Naive thymus-derived CD4-positive, alpha-beta T cell (primary cell): ENCODE data around the gene PTPRN2. TPM values are rescaled to one million over a fixed set of nuclear protein-coding genes. Genes with fewer than 3 reads are reported as not detected.

Experiments used
- ATAC-seq: fragments of 150-1000 bp; cut with Tn5 transposase; 2 replicates; pipeline ENCODE4 v1.10.0; 2021; ENCODE audit warnings: mild to moderate bottlenecking, moderate library complexity
- CTCF ChIA-PET: fragments of 350-600 bp; sonication (Branson Sonifier 250); formaldehyde crosslinking; loops from one replicate; lab custom pipeline; 2021; ENCODE audit warnings: antibody characterized with exemption; lab: Charles Lee
- POLR2A ChIA-PET: fragments of 350-600 bp; sonication (Branson Sonifier 250); formaldehyde crosslinking; loops from one replicate; lab custom pipeline; 2021; ENCODE audit warnings: antibody characterized with exemption, inconsistent platforms; lab: Charles Lee
- DNase-seq, 9 donors: peaks; one replicate each; pipeline versions ENCODE4 v3.0.0 to v3.0.0-alpha.2; 2020 to 2022; ENCODE audit warnings: mixed read lengths in 1 of 9
- H3K27ac ChIP-seq: one replicate; pipeline ENCODE4 v1.7.0; 2013; ENCODE audit warnings: mild to moderate bottlenecking, low read depth, low read length, moderate library complexity
- H3K27me3 ChIP-seq, 2 donors: one replicate each; pipeline ENCODE4 v1.7.0; 2013; ENCODE audit warnings: low read length in 2 of 2, mild to moderate bottlenecking in 2 of 2, moderate library complexity in 2 of 2; ENCODE audit not compliant: control insufficient read depth in 2 of 2, insufficient read depth in 2 of 2
- H3K36me3 ChIP-seq, 3 experiments: 1 replicate in 2 of 3; 2 replicates in 1 of 3; pipeline ENCODE4 v1.7.0; 2013; ENCODE audit warnings: low read length in 3 of 3, mild to moderate bottlenecking in 3 of 3, moderate library complexity in 1 of 3; ENCODE audit not compliant: insufficient read depth in 3 of 3, control insufficient read depth in 2 of 3
- H3K4me1 ChIP-seq, 2 donors: one replicate each; pipeline ENCODE4 v1.7.0; 2013; ENCODE audit warnings: low read length in 2 of 2, mild to moderate bottlenecking in 2 of 2, moderate library complexity in 1 of 2; ENCODE audit not compliant: control insufficient read depth in 2 of 2, insufficient read depth in 2 of 2
- H3K4me3 ChIP-seq: 2 replicates; pipeline ENCODE4 v1.7.0; 2013; ENCODE audit warnings: mild to moderate bottlenecking, low read length
- H3K9me3 ChIP-seq, 3 experiments: 1 replicate in 2 of 3; 2 replicates in 1 of 3; pipeline ENCODE4 v1.7.0; 2013; ENCODE audit warnings: low read length in 3 of 3; ENCODE audit not compliant: control insufficient read depth in 2 of 3
- H3K27ac Mint-ChIP-seq, 9 donors: one replicate each; pipeline ENCODE4 v1.8.0; 2020 to 2022; ENCODE audit warnings: mixed read lengths in 9 of 9, mild to moderate bottlenecking in 8 of 9, moderate library complexity in 5 of 9, inconsistent platforms in 2 of 9
- H3K27me3 Mint-ChIP-seq, 5 donors: one replicate each; pipeline ENCODE4 v1.8.0; 2021 to 2022; ENCODE audit warnings: mixed read lengths in 5 of 5, mild to moderate bottlenecking in 1 of 5
- H3K36me3 Mint-ChIP-seq, 5 donors: one replicate each; pipeline ENCODE4 v1.8.0; 2020 to 2022; ENCODE audit warnings: mixed read lengths in 5 of 5, mild to moderate bottlenecking in 3 of 5, inconsistent platforms in 1 of 5
- H3K4me1 Mint-ChIP-seq, 7 donors: one replicate each; pipeline ENCODE4 v1.8.0; 2020 to 2022; ENCODE audit warnings: mixed read lengths in 7 of 7, mild to moderate bottlenecking in 3 of 7, inconsistent platforms in 1 of 7
- H3K4me3 Mint-ChIP-seq, 10 donors: one replicate each; pipeline ENCODE4 v1.8.0; 2020 to 2022; ENCODE audit warnings: mild to moderate bottlenecking in 10 of 10, mixed read lengths in 10 of 10, moderate library complexity in 6 of 10, inconsistent platforms in 2 of 10
- H3K9me3 Mint-ChIP-seq, 11 donors: one replicate each; pipeline ENCODE4 v1.8.0; 2020 to 2022; ENCODE audit warnings: mixed read lengths in 11 of 11, mild to moderate bottlenecking in 4 of 11, inconsistent platforms in 1 of 11, moderate library complexity in 1 of 11
- intact Hi-C, 2 donors: fragments of 100-400 bp; cut with micrococcal nuclease; formaldehyde crosslinking; loops; one replicate each; pipeline ENCODE4 v1.15.1; 2023
- polyA plus RNA-seq, 2 donors: library from polyadenylated mRNA; unstranded; fragments of 300-500 nt; fragmentation: Illumina TruSeq; gene quantifications; one replicate each; pipeline ENCODE4 v1.2.3, GENCODE V29; 2021
- total RNA-seq, 6 experiments: library from RNA in 5 of 6; stranded (reverse) in 5 of 6; gene quantifications; 1 replicate in 5 of 6; 2 replicates in 1 of 6; pipeline ENCODE4 v1.2.3 and lab custom pipeline; 2021 to 2026

PTPRN2 gene
- total and polyA plus RNA-seq, 7 experiments from 2014 or later, result 0.58 to 2.3 (median 1.4) TPM

GRCh38 chr7:157801971-157802675 lies 785.5 kb downstream of the PTPRN2 start:
- Mint-ChIP-seq H3K4me3 (no peak overlapping the region), H3K27ac (no peak overlapping the region), H3K4me1 (peaks cover 0 to 2% (median 0%) of the 10 kb centered on the region in 7 donors), H3K27me3 (no peaks in the 10 kb centered on the region), H3K9me3 (peaks cover 0 to 4% (median 0%) of the 10 kb centered on the region in 11 donors), H3K36me3 (no peaks in the 10 kb centered on the region)
- Histone ChIP-seq H3K4me1 (no peaks in the 10 kb centered on the region), H3K27ac (no peak overlapping the region), H3K27me3 (no peaks in the 10 kb centered on the region), H3K9me3 (no peaks in the 10 kb centered on the region), H3K36me3 (no peaks in the 10 kb centered on the region), H3K4me3 (no peak overlapping the region)
- intact Hi-C loops, result loop anchor here in 1 of 2 donors (10.0 kb wide), 1 partner anchor 53 kb away; no protein-coding TSS in a partner anchor
- ATAC-seq (no peak), DNase-seq (no peak)
- ChIA-PET CTCF (no interaction called here), POLR2A (no interaction called here)

DNA sequence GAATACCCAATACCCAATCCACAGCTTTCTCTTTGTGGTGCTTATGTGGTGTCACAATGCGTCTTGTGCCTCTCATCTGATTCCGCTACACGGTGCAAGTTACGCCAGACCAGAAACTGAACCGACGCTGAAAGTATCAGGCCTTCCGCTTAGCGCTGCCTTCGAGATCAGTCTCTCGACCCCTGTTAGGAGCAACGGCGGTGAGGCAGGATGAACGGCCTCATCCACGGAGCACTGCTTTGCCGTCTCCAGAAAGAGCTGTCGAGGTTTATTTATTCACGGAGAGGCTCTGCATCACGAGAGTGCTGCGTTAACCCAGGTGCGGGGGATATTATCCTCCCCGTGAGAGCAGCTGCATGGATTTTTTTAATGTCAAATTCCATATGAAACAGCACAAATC lies 786.5 kb downstream of the PTPRN2 start:
- DNase-seq (no peak), ATAC-seq (no peak)
- H3K27ac ChIP-seq, result no peak overlapping the region
- H3K27me3 Mint-ChIP-seq, result no peaks in the 10 kb centered on the region
- ChIA-PET POLR2A (no interaction called here), CTCF (no interaction called here)
- no peaks in the 10 kb centered on the region for H3K27me3 ChIP-seq
- no peaks in the 10 kb centered on the region for H3K9me3 ChIP-seq
- no peak overlapping the region for H3K4me3 ChIP-seq
- intact Hi-C loops, result loop anchor here in 1 of 2 donors (10.0 kb wide), 1 partner anchor 54 kb away; no protein-coding TSS in a partner anchor
- no peaks in the 10 kb centered on the region for H3K36me3 ChIP-seq
- H3K4me1 Mint-ChIP-seq, result peaks cover 0 to 3% (median 0%) of the 10 kb centered on the region in 7 donors
- peaks cover 0 to 4% (median 0%) of the 10 kb centered on the region in 11 donors for H3K9me3 Mint-ChIP-seq
- H3K36me3 Mint-ChIP-seq, result no peaks in the 10 kb centered on the region
- H3K4me3 Mint-ChIP-seq, result no peak overlapping the region
- H3K27ac Mint-ChIP-seq, result no peak overlapping the region
- no peaks in the 10 kb centered on the region for H3K4me1 ChIP-seq

DNA sequence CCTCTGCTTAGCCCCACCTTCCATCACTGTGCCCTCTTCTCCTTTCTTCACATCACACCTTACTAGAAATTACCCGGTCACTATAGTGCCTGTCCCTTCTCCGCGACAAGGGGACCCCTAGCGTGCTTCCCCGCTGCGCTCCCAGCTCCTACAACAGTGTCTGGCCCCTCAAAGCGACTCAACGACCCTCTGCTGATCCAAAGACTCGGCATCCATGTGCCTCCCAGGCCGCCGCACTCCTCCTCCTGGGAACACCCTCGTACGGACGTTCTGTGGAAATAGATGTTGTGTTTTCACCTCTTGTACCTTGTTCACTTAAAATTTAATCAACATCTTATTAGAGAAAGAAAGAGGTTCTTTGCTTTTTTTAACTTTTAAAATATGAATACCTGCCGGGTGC lies 787.3 kb downstream of the PTPRN2 start:
- Histone ChIP-seq H3K9me3 (no peaks in the 10 kb centered on the region), H3K27me3 (no peaks in the 10 kb centered on the region), H3K36me3 (no peaks in the 10 kb centered on the region), H3K4me3 (no peak overlapping the region), H3K27ac (no peak overlapping the region), H3K4me1 (no peaks in the 10 kb centered on the region)
- DNase-seq (no peak), ATAC-seq (no peak)
- H3K4me1 Mint-ChIP-seq, result peaks cover 0 to 3% (median 0%) of the 10 kb centered on the region in 7 donors
- H3K27ac Mint-ChIP-seq, result peak overlapping the region in 2 of 9 donors; percentile 18 to 31
- CTCF ChIA-PET, result no interaction called here
- H3K27me3 Mint-ChIP-seq, result no peaks in the 10 kb centered on the region
- no peak overlapping the region for H3K4me3 Mint-ChIP-seq
- intact Hi-C loops, result loop anchor here in 1 of 2 donors (10.0 kb wide), 1 partner anchor 55 kb away; no protein-coding TSS in a partner anchor
- peaks cover 0 to 4% (median 0%) of the 10 kb centered on the region in 11 donors for H3K9me3 Mint-ChIP-seq
- no peaks in the 10 kb centered on the region for H3K36me3 Mint-ChIP-seq
- POLR2A ChIA-PET, result no interaction called here

GRCh38 chr7:157799076-157799685 lies 788.4 kb downstream of the PTPRN2 start:
- no peak for ATAC-seq
- H3K9me3 Mint-ChIP-seq, result peaks cover 0 to 4% (median 0%) of the 10 kb centered on the region in 11 donors
- ChIA-PET CTCF (no interaction called here), POLR2A (interaction anchor here (0.7 kb wide), 1 partner anchor 33 kb away, joined by 6 read pairs; no protein-coding TSS in a partner anchor)
- Histone ChIP-seq H3K27me3 (no peaks in the 10 kb centered on the region), H3K9me3 (no peaks in the 10 kb centered on the region), H3K4me3 (no peak overlapping the region), H3K27ac (no peak overlapping the region), H3K4me1 (no peaks in the 10 kb centered on the region), H3K36me3 (no peaks in the 10 kb centered on the region)
- no peak overlapping the region for H3K4me3 Mint-ChIP-seq
- no peak overlapping the region for H3K27ac Mint-ChIP-seq
- H3K27me3 Mint-ChIP-seq, result no peaks in the 10 kb centered on the region
- intact Hi-C loops, result no loop called here
- H3K4me1 Mint-ChIP-seq, result peaks cover 0 to 6% (median 3%) of the 10 kb centered on the region in 7 donors
- H3K36me3 Mint-ChIP-seq, result no peaks in the 10 kb centered on the region
- no peak for DNase-seq

- Mint-ChIP-seq H3K27me3 (no peaks in the 10 kb centered on the region), H3K4me3 (no peak overlapping the region), H3K4me1 (peaks cover 0 to 6% (median 2%) of the 10 kb centered on the region in 7 donors), H3K27ac (no peak overlapping the region), H3K36me3 (no peaks in the 10 kb centered on the region), H3K9me3 (peaks cover 0 to 3% (median 0%) of the 10 kb centered on the region in 11 donors)
- Histone ChIP-seq H3K9me3 (no peaks in the 10 kb centered on the region), H3K27ac (no peak overlapping the region), H3K4me3 (no peak overlapping the region), H3K27me3 (no peaks in the 10 kb centered on the region), H3K36me3 (no peaks in the 10 kb centered on the region), H3K4me1 (no peaks in the 10 kb centered on the region)
- intact Hi-C loops, result no loop called here
- ChIA-PET POLR2A (no interaction called here), CTCF (no interaction called here)
- ATAC-seq, result no peak
- no peak for DNase-seq
These were observed 790.3 kb downstream of the PTPRN2 start for GRCh38 chr7:157797361-157797760.

DNA sequence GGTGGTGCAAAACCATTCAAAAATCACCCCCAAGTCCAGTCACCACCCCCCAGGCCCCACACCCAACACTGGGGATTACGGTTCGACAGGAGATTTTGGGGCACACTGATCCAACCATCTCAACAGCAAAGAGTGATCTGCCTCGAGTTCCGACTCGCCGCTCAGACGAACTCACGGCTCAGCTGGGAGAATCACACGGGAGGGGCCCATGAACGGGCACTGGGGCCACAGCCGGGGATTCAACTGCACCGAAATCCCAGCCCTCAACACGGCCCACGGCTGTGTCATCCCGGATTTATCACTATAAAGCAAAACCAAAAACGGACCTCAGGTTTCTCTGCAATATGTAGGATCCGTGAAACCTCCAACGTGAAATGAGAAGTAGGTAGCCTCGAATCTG lies 790.8 kb downstream of the PTPRN2 start:
- no peaks in the 10 kb centered on the region for H3K36me3 Mint-ChIP-seq
- H3K27me3 Mint-ChIP-seq, result no peaks in the 10 kb centered on the region
- CTCF ChIA-PET, result no interaction called here

More for the DNA sequence above, 790.8 kb downstream of the PTPRN2 start:
- no peak overlapping the region for H3K4me3 Mint-ChIP-seq
- POLR2A ChIA-PET, result no interaction called here
- H3K9me3 ChIP-seq, result no peaks in the 10 kb centered on the region
- H3K36me3 ChIP-seq, result no peaks in the 10 kb centered on the region
- H3K4me1 ChIP-seq, result no peaks in the 10 kb centered on the region
- H3K27me3 ChIP-seq, result no peaks in the 10 kb centered on the region
- no peak overlapping the region for H3K27ac ChIP-seq
- intact Hi-C loops, result no loop called here
- no peak for ATAC-seq
- no peaks in the 10 kb centered on the region for H3K9me3 Mint-ChIP-seq
- peaks cover 0 to 6% (median 2%) of the 10 kb centered on the region in 7 donors for H3K4me1 Mint-ChIP-seq
- no peak for DNase-seq
- no peak overlapping the region for H3K4me3 ChIP-seq
- no peak overlapping the region for H3K27ac Mint-ChIP-seq
